HepG2 (cell line): ENCODE data around the gene ANKS1B. TPM values are rescaled to one million over a fixed set of nuclear protein-coding genes. Genes with fewer than 3 reads are reported as not detected.

Experiments
- ATAC-seq: fragments of 200-7000 bp; cut with Tn5 transposase; 3 replicates; pipeline ENCODE4 v1.9.1; 2020; ENCODE audit warnings: mild to moderate bottlenecking, moderate library complexity
- BruUV-seq: library from RNA; stranded (reverse); fragments of 400-500 nt; replicated peaks from 2 replicates; lab custom pipeline; 2021; lab: Mats Ljungman, UMichigan
- CTCF ChIA-PET: fragments of 300-600 bp; formaldehyde crosslinking; extraction: SDS; loops from one replicate; lab custom pipeline; 2021; ENCODE audit warnings: low total read pairs, inconsistent platforms, low intra/inter-chr PET ratio; lab: Yijun Ruan, JAX
- POLR2A ChIA-PET: fragments of 350-600 bp; sonication (Branson Sonifier 250); formaldehyde crosslinking; loops from one replicate; lab custom pipeline; 2020; ENCODE audit warnings: antibody characterized with exemption, inconsistent platforms; lab: Yijun Ruan, JAX
- DNase-seq: peaks from one replicate; pipeline ENCODE4 v3.0.0-alpha.2; 2015; ENCODE audit warnings: low spot score
- FAIRE-seq: peaks from 3 replicates; lab custom pipeline; 2011; peaks lifted over from hg19 to GRCh38; lab: Jason Lieb, UNC
- H2AFZ ChIP-seq: one replicate; pipeline ENCODE4 v1.6.1; 2011; ENCODE audit warnings: low read length, inconsistent platforms
- H3K27ac ChIP-seq: fragments of 300-600 bp; 3 replicates; pipeline ENCODE4 v1.8.0; 2011; ENCODE audit warnings: mixed run types, mild to moderate bottlenecking, mixed read lengths, low read length, inconsistent platforms; ENCODE audit not compliant: insufficient read depth; ENCODE audit errors: extremely low read length
- H3K27me3 ChIP-seq, 2 experiments: fragments of 200-600 bp in 1 of 2; 2 replicates in 1 of 2; 3 replicates in 1 of 2; pipeline versions ENCODE4 v1.6.0 to v1.8.0; 2011; ENCODE audit warnings: low read length in 2 of 2, mild to moderate bottlenecking in 2 of 2, moderate library complexity in 2 of 2, inconsistent platforms in 1 of 2; ENCODE audit not compliant: insufficient read depth in 2 of 2, control insufficient read depth in 1 of 2
- H3K36me3 ChIP-seq, 2 experiments: fragments of 200-600 bp in 1 of 2; replicated peaks in 1 of 2; 2 replicates in 1 of 2; 3 replicates in 1 of 2; pipeline versions ENCODE4 v1.5.1 to v1.8.0; 2011; ENCODE audit warnings: low read length in 2 of 2, inconsistent platforms in 1 of 2; ENCODE audit not compliant: insufficient read depth in 2 of 2, control insufficient read depth in 1 of 2
- H3K4me1 ChIP-seq: 2 replicates; pipeline ENCODE4 v1.5.1; 2012; ENCODE audit warnings: low read length, inconsistent platforms; ENCODE audit not compliant: insufficient read depth
- H3K4me2 ChIP-seq: 2 replicates; pipeline ENCODE4 v1.6.0; 2011; ENCODE audit warnings: low read depth, low read length, inconsistent platforms
- H3K4me3 ChIP-seq, 3 experiments: fragments of 200-600 bp in 1 of 3; sonication (generic), shearing (Covaris generic) in 1 of 3; replicated peaks in 1 of 3; 2 replicates each; pipeline ENCODE4 v1.5.1; 2011 to 2016; ENCODE audit warnings: low read length in 3 of 3, inconsistent platforms in 2 of 3, low read depth in 2 of 3, mild to moderate bottlenecking in 2 of 3, control low read depth in 1 of 3, mixed read lengths in 1 of 3; ENCODE audit not compliant: insufficient read depth in 1 of 3
- H3K79me2 ChIP-seq: one replicate; pipeline ENCODE4 v1.6.1; 2011; ENCODE audit warnings: low read length, inconsistent platforms; ENCODE audit not compliant: insufficient read depth
- H3K9ac ChIP-seq: 2 replicates; pipeline ENCODE4 v1.6.0; 2011; ENCODE audit warnings: mild to moderate bottlenecking, low read depth, low read length, inconsistent platforms; ENCODE audit not compliant: insufficient read depth
- H3K9me3 ChIP-seq: 2 replicates; pipeline ENCODE4 v1.5.1; 2012; ENCODE audit warnings: mild to moderate bottlenecking, low read length
- H4K20me1 ChIP-seq: 2 replicates; pipeline ENCODE4 v1.6.0; 2011; ENCODE audit warnings: inconsistent platforms, mild to moderate bottlenecking, low read length, moderate library complexity; ENCODE audit not compliant: insufficient read depth
- CTCF ChIP-seq: sonication (generic); formaldehyde crosslinking; IDR thresholded peaks from 2 replicates; pipeline ENCODE4 v1.5.0; 2020; ENCODE audit warnings: mild to moderate bottlenecking, missing genetic modification reagents, moderate library complexity
- ELF3 ChIP-seq: IDR thresholded peaks from 2 replicates; pipeline ENCODE4 v1.6.1; 2016; ENCODE audit warnings: missing genetic modification reagents, missing compliant biosample characterization
- FOXA1 ChIP-seq, 2 experiments: fragments of 450-650 bp in 1 of 2; sonication (generic) in 1 of 2; formaldehyde crosslinking in 1 of 2; IDR thresholded peaks; 2 replicates each; pipeline versions ENCODE4 v1.4.0 to v1.6.1; 2016 to 2020; ENCODE audit warnings: missing genetic modification reagents in 1 of 2
- JDP2 ChIP-seq: sonication (generic); formaldehyde crosslinking; IDR thresholded peaks from 2 replicates; pipeline ENCODE4 v1.8.1; 2022; ENCODE audit warnings: missing genetic modification reagents, borderline replicate concordance
- MLX ChIP-seq: IDR thresholded peaks from 2 replicates; pipeline ENCODE4 v1.6.1; 2016
- NFE2L2 ChIP-seq: fragments of 150-350 bp; IDR thresholded peaks from 2 replicates; pipeline ENCODE4 v1.6.1; 2014; ENCODE audit warnings: low read length
- NR2F6 ChIP-seq, 2 experiments: IDR thresholded peaks; 2 replicates each; pipeline ENCODE4 v1.6.1; 2016; ENCODE audit warnings: antibody characterized with exemption in 1 of 2, mild to moderate bottlenecking in 1 of 2
- RAD21 ChIP-seq: fragments of 450-650 bp; formaldehyde crosslinking; IDR thresholded peaks from 2 replicates; pipeline ENCODE4 v1.5.0; 2020; ENCODE audit warnings: mild to moderate bottlenecking
- SALL1 ChIP-seq: sonication (generic); formaldehyde crosslinking; IDR thresholded peaks from 2 replicates; pipeline ENCODE4 v1.8.0; 2022; ENCODE audit warnings: mild to moderate bottlenecking, missing genetic modification reagents
- SMC3 ChIP-seq: IDR thresholded peaks from 2 replicates; pipeline ENCODE4 v1.6.1; 2011; ENCODE audit warnings: low read length, improper control_type of control experiment
- STAG1 ChIP-seq: sonication (generic); formaldehyde crosslinking; IDR thresholded peaks from 2 replicates; pipeline ENCODE4 v1.4.0; 2020; ENCODE audit warnings: missing genetic modification reagents
- TEAD3 ChIP-seq: optimal IDR thresholded peaks from 2 replicates; pipeline ENCODE3; 2016; ENCODE audit warnings: borderline replicate concordance
- ZFP90 ChIP-seq: sonication (generic); formaldehyde crosslinking; IDR thresholded peaks from 2 replicates; pipeline ENCODE4 v1.8.0; 2022; ENCODE audit warnings: missing genetic modification reagents, mild to moderate bottlenecking, inconsistent platforms, borderline replicate concordance
- ZNF615 ChIP-seq: sonication (generic); formaldehyde crosslinking; IDR thresholded peaks from 2 replicates; pipeline ENCODE4 v1.5.0; 2020; ENCODE audit warnings: mild to moderate bottlenecking, missing genetic modification reagents, borderline replicate concordance
- WGBS: methylation state at CpG from one replicate; pipeline ENCODE4 v1.1.6; 2017; ENCODE audit warnings: low lambda C conversion rate; 5-methylcytosine and 5-hydroxymethylcytosine counted together
- in situ Hi-C: cut with HindIII; loops from 2 replicates; pipeline ENCODE4 v1.10.0; 2017; ENCODE audit warnings: low pct_unique_long_range_greater_than_20kb; ENCODE audit not compliant: extremely low pct_ligation_motif_present
- intact Hi-C: fragments of 100-400 bp; cut with micrococcal nuclease; formaldehyde crosslinking; loops from one replicate; pipeline ENCODE4 v1.10.0; 2022; ENCODE audit not compliant: unreplicated experiment
- polyA plus RNA-seq, 8 experiments: library from polyadenylated mRNA; depleted of rRNA in 3 of 8; stranded (reverse) in 7 of 8; unstranded in 1 of 8; fragments of >200 nt; fragmentation: Illumina TruSeq in 4 of 8; extraction: Trizol in 4 of 8; gene quantifications; 2 replicates each; pipeline versions ENCODE4 v1.2.1 to v1.2.3, GENCODE V29; 2011 to 2016; ENCODE audit warnings: low read depth in 4 of 8, missing spikeins in 1 of 8, mixed read lengths in 1 of 8; ENCODE audit not compliant: insufficient read depth in 1 of 8
- total RNA-seq, 5 experiments: library from RNA; depleted of rRNA; stranded (reverse); fragments of >200 nt; fragmentation: Illumina TruSeq; extraction: Trizol; gene quantifications; 2 replicates each; pipeline ENCODE4 v1.2.3, GENCODE V29; 2016; ENCODE audit warnings: low read depth in 1 of 5

The ANKS1B gene
- total and polyA plus RNA-seq, 2 of the 13 experiments (the other 11 are each of a cell fraction or from before 2014, with no cell fraction given): 0.15 TPM; not detected in 1

- Histone ChIP-seq H3K36me3 (peaks cover 2 to 10% of the 10 kb centered on the region in 2 experiments; a peak in 4 of 5 replicates), H3K9ac (no peak overlapping the region), H3K9me3 (no peaks in the 10 kb centered on the region), H2AFZ (no peak overlapping the region), H3K79me2 (no peaks in the 10 kb centered on the region), H3K4me1 (no peaks in the 10 kb centered on the region), H4K20me1 (no peaks in the 10 kb centered on the region), H3K27me3 (no peaks in the 10 kb centered on the region), H3K4me2 (no peak overlapping the region), H3K27ac (no peak overlapping the region), H3K4me3 (no peak overlapping the region)
- no TSS peak for BruUV-seq
- TF ChIP-seq FOXA1 (IDR thresholded peaks at IDR 0.05): no peak
- TF ChIP-seq FOXA1 (CRISPR knock-in tag; IDR thresholded peaks at IDR 0.05): peak; percentile 26; the same call in 1 of the 2 replicates
- TF ChIP-seq ELF3 (CRISPR knock-in tag): 0 out of 2 replicates have a peak, but pooled peaks have one; percentile 32
- no peak for TF ChIP-seq JDP2 (CRISPR knock-in tag)
- peak; percentile 51; the same call in 1 of the 2 replicates for TF ChIP-seq RAD21
- TF ChIP-seq TEAD3: peak; percentile 42
- peak; percentile 87 for TF ChIP-seq MLX (CRISPR knock-in tag)
- TF ChIP-seq NR2F6 (IDR thresholded peaks at IDR 0.05): no peak
- TF ChIP-seq NR2F6 (CRISPR knock-in tag; IDR thresholded peaks at IDR 0.05): peak; percentile 67
- 0 out of 2 replicates have a peak, but pooled peaks have one; percentile 16 for TF ChIP-seq SALL1 (CRISPR knock-in tag)
- TF ChIP-seq STAG1 (CRISPR knock-in tag): peak; percentile 70
- TF ChIP-seq ZFP90 (CRISPR knock-in tag): no peak
- peak; percentile 83 for TF ChIP-seq CTCF (CRISPR knock-in tag)
- no peak for TF ChIP-seq ZNF615 (CRISPR knock-in tag)
- peak; percentile 73 for TF ChIP-seq SMC3
- no peak for TF ChIP-seq NFE2L2
- peak; percentile 39 for DNase-seq
- intact Hi-C loops (loop anchor here (1.0 kb wide), 2 partner anchors 44 to 299 kb away; no protein-coding TSS in a partner anchor), in situ Hi-C loops (loop anchor here (5.0 kb wide), 1 partner anchor 298 kb away; no protein-coding TSS in a partner anchor)
- ATAC-seq: peak; percentile 98
- WGBS: 54% methylated on average over 6 of the region's 6 CpGs
- peak; percentile 56 for FAIRE-seq
- POLR2A ChIA-PET: no interaction called here
- CTCF ChIA-PET: interaction anchor here (1.4 to 1.9 kb wide), 2 partner anchors 240 to 300 kb away, joined by 3 to 19 read pairs; no protein-coding TSS in a partner anchor
Measured at GRCh38 chr12:98698603-98699463, 1285.9 kb downstream of the ANKS1B start.
